Measurements from ENCODE around the gene TFAP2B.

- TF ChIP-seq POLR2A (IDR thresholded peaks at IDR 0.05) (no peak), CTCF (IDR thresholded peaks at IDR 0.05) (no peak)
These were observed 32.6 kb downstream of the TFAP2B start for GRCh38 chr6:50851049-50851845.
